GM18520 (cell line): ENCODE data around the gene TSPEAR.
"Not testable (repeated sequence)": the region's sequence is repeated elsewhere in the genome, so short reads cannot be mapped to it uniquely, and the experiment has no call there.

Experiments used
- ATAC-seq: cut with Tn5 transposase; IDR thresholded peaks from one replicate; pipeline ENCODE4 v1.9.1; 2021; ENCODE audit not compliant: unreplicated experiment

Gene TSPEAR

GRCh38 chr21:44593598-44594405 lies 117.6 kb downstream of the TSPEAR start:
- ATAC-seq: no peak

- ATAC-seq: no peak
Measured at GRCh38 chr21:44592446-44593311, 118.7 kb downstream of the TSPEAR start, which contains the start of gene KRTAP10-6. TSS of gene KRTAP10-6 (minus strand) at chr21:44592505. CDS start at chr21:44592484, 21 bp downstream.

GRCh38 chr21:44591801-44592130 lies 119.6 kb downstream of the TSPEAR start:
- not testable (repeated sequence) for ATAC-seq

GRCh38 chr21:44590897-44591800 lies 120.2 kb downstream of the TSPEAR start:
- not testable (repeated sequence) for ATAC-seq

GRCh38 chr21:44590311-44590721 lies 121.1 kb downstream of the TSPEAR start:
- no peak for ATAC-seq

- ATAC-seq: no peak
Measured at GRCh38 chr21:44589586-44590305, 121.6 kb downstream of the TSPEAR start.

- no peak for ATAC-seq
Measured at GRCh38 chr21:44589094-44589493, 122.3 kb downstream of the TSPEAR start.

GRCh38 chr21:44585892-44586291 lies 125.5 kb downstream of the TSPEAR start:
- no peak for ATAC-seq

GRCh38 chr21:44583800-44584147 lies 127.6 kb downstream of the TSPEAR start:
- no peak for ATAC-seq

GRCh38 chr21:44583089-44583799 lies 128.1 kb downstream of the TSPEAR start:
- ATAC-seq: no peak

GRCh38 chr21:44582055-44582454 lies 129.3 kb downstream of the TSPEAR start:
- no peak for ATAC-seq

- ATAC-seq: no peak
Measured at GRCh38 chr21:44581158-44581557, 130.2 kb downstream of the TSPEAR start.

GRCh38 chr21:44580231-44580821 lies 131.0 kb downstream of the TSPEAR start, which contains the start of gene KRTAP10-5:
TSS of gene KRTAP10-5 (minus strand) at chr21:44580604. CDS start at chr21:44580578, 26 bp downstream.
- ATAC-seq: not testable (repeated sequence)

GRCh38 chr21:44579833-44580144 lies 131.6 kb downstream of the TSPEAR start:
- ATAC-seq: no peak

GRCh38 chr21:44579056-44579832 lies 132.1 kb downstream of the TSPEAR start:
- no peak for ATAC-seq

- no peak for ATAC-seq
Measured at GRCh38 chr21:44578371-44579055, 132.9 kb downstream of the TSPEAR start.

GRCh38 chr21:44576025-44576420 lies 135.3 kb downstream of the TSPEAR start:
- no peak for ATAC-seq
